Superior temporal gyrus (tissue), 1 donor: ENCODE data around the gene FGF10.

ENCODE experiments used
- DNase-seq: peaks from one replicate; pipeline ENCODE4 v3.0.0-alpha.2; 2016; ENCODE audit errors: extremely low spot score

Gene FGF10

GRCh38 chr5:44257653-44258365 is 131.4 kb downstream of the FGF10 start:
- DNase-seq: no peak

- DNase-seq: no peak
Observed at GRCh38 chr5:44257221-44257620, 132.0 kb downstream of the FGF10 start.
